ENCODE data around the gene B4GALNT3.
A peak's percentile ranks its signal among the peaks of the same experiment; 100 is the strongest.
"Not testable (repeated sequence)": the region's sequence is repeated elsewhere in the genome, so short reads cannot be mapped to it uniquely, and the experiment has no call there.

The B4GALNT3 gene

DNA sequence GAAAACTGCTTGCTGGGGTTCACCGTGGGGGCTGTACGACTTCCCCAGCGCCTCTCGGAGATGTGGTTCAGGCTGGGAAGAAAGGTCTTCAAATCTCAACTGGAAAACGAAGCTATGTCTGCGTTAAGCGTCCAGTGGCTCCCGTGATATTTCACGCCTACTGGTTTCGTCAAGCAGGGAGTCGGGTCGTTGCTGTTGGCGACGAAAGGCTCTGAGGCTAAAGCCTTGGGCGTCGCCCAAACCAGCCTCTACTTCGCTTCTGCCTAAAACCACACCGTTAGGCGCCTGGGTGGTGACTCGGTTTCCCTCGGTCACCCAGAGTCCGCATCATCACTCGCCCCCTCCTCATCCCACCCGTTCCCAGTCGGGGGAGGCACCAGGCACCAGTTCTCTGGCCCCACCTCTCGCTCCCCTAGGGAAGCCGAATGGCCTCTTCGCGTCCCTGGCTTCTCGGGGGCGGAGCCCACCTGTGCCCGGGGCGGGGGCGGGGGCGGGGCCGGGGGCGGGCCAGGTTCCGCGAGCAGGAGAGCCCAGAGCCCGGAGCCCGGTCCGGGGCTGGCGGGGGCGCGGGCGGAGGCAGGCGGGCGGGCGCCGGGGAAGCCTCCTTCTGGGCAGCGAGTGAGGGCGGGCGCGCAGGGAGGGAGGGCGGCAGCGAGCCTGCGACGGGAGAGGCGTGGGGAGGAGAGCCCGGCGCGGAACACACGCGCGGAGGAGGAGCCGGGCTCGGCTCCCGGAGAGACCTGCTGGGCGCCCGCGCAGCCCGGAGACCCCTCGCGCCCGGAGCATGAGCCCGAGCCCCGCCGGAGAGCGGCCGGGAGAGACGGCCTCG lies at the start of gene B4GALNT3:
Gene B4GALNT3 (plus strand): TSS at position 510 of the 829 bp plus-strand sequence. CDS start 438 bp downstream, outside the sequence.
- peak; percentile 83 for DNase-seq (ENCODE audit: low spot score)

DNA sequence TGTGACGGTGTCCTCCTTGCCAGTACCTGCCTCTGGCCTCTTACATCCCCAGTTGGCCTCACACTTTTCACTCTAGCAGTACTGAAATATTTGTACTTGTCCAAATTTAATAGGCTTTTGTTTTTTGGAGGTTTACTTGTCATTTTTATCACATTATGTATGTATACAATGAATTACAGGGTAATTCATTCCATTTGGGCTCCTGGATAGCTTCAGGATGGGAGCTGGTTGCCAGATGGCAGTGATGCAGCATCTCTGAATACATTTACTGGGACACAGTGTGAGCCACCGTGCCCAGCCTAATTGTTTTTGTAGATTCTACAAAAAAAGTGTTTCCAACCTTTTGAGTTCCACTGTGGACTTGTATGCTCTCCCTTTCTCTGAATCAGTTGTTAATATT lies 44.9 kb upstream of the B4GALNT3 start:
- no peak for DNase-seq (ENCODE audit: low spot score)

DNA sequence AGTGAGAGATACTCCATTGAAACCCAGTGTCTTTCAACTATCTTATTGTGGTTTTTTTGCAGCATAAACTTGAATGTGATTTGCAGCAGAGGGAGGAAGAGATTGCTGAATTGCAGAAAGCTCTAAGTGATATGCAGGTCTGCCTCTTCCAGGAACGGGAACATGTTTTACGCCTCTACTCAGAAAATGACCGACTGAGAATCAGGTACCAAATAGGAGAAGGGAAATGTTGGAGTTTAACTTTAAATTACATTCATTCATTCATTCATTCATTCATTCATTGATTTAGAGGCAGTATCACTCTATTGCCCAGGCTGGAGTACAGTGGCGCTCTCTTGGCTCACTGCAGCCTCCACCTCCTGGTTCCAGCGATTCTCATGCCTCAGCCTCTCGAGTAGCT lies 41.3 kb upstream of the B4GALNT3 start:
- no peak for DNase-seq (ENCODE audit: low spot score)

DNA sequence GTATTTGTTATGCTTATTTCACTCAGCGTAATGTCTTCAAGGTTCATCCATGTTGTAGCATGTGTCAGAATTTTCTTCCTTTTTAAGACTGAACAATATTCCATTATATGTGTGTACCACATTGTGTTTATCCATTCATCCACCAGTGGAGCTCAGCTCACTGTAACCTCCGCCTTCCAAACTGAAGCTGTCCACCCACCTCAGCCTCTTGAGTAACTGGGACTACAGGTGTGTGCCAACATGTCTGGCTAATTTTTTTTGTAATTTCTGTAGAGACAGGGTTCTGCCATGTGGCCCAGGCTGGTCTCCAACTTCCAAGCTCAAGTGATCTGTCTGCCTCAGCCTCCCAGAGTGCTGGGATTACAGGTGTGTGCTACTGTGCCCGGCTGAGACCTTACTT lies 37.2 kb upstream of the B4GALNT3 start:
- no peak for DNase-seq (ENCODE audit: low spot score)

DNA sequence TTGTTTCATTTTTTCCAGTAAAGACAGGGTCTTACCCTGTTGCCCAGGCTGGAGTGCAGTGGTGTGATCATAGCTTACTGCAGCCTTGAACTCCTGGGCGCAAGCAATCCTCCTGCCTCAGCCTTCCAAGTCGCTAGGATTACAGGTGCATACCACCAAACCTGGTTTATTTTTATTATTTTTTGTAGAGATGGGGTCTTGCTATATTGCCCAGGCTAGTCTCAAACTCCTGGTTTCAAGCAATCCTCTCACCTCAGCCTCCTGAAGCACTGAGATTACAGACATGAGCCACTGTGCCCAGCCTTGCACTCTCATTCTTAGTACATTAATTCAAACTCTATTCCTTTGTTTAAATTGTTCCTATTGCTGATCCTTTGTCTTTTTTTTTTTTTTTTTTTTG lies 24.0 kb upstream of the B4GALNT3 start:
- not testable (repeated sequence) for DNase-seq (ENCODE audit: low spot score)

DNA sequence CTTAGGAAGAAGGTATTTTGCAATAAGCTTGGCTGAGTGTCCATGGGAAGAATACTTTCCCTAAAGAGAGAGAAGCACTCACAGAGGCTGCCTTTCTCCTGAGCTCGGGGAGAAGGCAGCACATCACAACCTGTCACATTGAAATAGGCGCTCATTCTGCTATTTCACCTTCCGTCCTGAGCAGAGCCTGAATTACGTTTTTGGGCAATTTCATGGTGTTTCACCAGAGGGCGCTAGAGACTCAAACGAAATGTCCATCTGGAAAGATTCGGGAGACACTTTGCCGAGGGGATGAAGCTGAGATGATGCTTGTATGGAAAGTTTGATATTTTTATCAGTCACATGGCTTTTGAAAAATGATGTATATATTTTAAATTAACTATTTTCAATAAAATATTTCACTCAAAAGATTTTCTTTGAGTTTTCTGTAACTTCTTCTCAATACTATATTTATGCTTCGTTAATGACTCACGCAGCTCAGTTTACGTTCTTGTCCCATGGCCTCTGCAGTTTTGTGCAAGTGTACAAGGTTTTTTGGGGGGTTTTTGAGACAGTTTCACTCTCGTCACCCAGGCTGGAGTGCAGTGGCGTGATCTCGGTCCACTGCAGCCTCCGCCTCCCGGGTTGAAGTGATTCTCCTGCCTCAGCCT lies 17.4 kb upstream of the B4GALNT3 start:
- peak; percentile 26 for DNase-seq (ENCODE audit: low spot score)

DNA sequence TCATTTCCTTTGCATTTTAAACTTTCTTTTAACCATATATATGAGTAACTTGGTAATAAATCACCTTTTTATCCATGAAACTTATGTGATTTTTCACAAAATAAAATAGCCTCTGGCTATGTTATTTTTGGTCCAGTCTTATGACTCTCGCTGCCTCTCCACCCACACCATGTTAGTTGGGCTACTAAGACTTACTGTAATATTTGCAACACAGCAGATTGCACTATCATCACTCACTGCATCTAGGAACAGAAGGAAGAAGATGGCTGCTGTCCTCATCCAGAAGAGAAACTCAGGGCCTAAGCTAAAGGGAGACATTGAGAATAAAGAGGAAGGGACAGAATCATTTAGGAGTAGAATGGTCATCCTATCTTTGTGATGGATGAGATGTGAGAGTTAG lies 12.6 kb upstream of the B4GALNT3 start:
- no peak for DNase-seq (ENCODE audit: low spot score)

DNA sequence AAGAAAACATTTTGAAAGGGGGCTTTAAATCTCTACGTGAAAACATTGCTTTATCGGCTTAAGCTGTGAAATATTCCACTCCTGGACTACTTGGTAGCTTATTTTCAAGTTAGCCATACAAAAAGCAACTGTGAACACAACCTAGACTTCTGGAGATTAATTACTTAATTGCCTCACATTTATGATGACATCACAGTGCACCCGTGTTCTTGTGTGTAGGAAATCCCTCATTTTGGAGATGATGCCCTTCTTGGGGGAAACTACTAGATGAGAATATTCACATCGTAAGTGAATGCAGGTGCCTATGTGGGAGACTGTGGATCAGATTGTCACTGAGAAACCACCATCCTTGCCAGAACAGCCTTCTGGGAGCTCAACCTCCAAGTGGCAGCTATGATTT lies 10.5 kb upstream of the B4GALNT3 start:
- DNase-seq (ENCODE audit: low spot score) = no peak

DNA sequence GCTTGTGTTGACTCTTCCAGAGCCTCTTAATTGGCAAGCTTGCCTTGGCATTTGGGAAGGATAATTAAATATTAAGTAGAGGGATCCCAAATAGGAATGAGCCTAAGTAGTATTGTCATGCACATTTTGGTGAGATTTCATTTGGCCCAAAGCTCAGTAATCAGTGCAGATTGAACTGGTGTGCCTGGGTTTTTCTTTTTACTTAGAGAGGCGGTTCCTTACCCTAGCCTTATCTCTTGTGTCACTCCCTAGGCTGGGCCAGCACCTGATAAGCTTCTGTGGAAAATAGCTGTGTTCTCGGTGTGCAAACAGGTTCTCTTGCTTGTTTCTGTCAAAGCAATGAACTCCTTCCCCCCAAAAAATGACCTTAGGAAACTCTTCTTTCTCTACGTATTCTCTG lies 9.3 kb upstream of the B4GALNT3 start:
- no peak for DNase-seq (ENCODE audit: low spot score)

DNA sequence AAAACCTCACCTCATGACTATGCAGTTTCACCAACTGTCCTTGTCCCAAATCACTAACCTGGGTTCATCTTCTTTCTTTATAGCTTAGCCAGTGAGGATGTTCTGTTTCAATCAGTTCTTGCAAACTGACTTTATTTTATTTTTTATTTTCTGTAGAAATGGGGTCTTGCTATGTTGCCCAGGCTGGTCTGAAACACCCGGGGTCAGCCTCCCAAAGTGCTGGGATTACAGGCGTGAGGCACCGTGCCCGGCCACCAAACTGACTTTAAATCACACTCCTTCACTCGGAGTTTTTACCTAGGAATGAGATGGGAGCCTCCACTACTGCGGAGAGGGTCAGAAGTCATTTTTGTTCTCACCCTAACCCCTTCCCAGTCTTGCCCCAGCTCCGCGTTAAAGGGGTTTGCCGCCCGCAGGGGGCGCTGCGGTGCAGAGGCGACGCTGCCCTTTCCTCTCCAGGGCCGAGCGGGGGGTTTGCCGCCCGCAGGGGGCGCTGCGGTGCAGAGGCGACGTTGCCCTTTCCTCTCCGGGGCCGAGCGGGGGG lies 7.0 kb upstream of the B4GALNT3 start:
- peak; percentile 67 for DNase-seq (ENCODE audit: low spot score)

DNA sequence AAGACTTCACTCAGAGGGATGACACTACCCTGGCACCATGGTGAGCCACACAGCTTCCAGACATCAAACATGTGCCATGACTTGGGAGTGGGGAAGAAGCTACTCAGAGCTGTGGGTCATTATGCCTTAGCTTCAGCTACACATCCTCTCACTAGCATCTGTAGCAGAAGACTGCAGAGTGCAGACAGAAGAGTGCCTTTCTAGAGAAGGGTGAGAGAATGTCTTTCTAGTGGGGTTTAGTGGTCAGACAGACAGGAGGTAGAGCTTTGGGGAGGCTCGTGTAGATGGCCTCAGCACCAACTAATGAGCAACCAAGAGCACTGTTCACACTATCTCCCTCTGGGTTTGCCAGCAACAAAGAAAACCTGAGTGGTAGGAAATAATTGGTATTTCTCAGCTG lies 4.9 kb upstream of the B4GALNT3 start:
- DNase-seq (ENCODE audit: low spot score) = no peak

DNA sequence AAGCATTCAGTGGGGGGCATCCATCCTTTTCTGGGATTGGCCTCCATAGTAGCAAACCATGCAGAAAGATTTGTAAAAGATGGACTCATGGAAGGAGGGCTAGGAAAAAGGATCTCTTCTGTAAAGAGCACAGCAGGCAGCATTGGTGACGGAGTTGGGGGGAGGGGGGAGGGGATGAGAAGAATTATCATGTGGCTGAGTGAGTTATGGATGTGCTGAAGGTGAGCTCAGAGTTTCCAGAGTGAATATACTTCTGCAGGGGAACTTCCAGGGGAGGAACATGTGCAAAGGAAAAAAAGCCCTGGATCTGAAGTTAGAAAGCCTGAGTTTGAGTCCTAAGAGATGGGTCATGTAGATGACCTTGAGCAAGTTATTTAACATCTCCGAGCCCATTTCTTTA lies 3.9 kb upstream of the B4GALNT3 start:
- DNase-seq (ENCODE audit: low spot score) = no peak

DNA sequence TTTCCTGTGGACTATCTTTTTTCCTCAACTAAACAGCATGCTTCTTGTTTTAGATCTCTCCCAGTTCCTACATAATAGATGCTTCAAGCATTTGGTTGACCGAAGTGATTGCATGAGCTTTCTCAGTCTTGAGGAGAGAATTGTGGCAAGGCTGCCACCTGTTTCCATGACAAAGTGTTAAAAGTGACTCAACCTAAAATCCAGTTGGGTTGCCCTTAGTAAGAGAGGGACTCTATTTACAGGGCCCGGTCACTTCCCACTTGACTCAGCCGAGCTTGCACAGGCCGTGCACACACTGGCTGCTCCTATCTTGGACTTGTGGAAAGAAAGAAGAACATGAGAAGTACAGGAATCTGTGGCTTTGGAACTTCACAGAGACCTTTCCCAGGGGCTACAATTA lies 2.1 kb upstream of the B4GALNT3 start:
- DNase-seq (ENCODE audit: low spot score) = no peak

DNA sequence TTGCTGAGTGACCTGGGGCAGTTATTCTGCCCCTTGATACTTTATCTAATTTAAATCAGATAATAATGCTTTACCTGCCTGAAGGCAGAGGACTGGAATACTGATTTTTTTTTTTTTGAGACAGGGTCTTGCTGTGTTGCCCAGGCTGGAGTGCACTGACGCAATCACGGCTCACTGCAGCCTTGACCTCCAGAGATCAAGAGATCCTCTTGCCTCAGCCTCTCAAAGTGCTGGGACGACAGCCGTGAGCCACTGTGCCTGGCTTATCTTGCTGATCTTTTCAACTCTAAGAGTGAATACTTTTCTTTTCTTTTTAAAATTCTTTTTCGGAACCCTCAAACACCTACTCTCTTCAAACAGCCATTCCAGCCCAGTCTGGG lies 699 bp upstream of the B4GALNT3 start:
- no peak for DNase-seq (ENCODE audit: low spot score)

DNA sequence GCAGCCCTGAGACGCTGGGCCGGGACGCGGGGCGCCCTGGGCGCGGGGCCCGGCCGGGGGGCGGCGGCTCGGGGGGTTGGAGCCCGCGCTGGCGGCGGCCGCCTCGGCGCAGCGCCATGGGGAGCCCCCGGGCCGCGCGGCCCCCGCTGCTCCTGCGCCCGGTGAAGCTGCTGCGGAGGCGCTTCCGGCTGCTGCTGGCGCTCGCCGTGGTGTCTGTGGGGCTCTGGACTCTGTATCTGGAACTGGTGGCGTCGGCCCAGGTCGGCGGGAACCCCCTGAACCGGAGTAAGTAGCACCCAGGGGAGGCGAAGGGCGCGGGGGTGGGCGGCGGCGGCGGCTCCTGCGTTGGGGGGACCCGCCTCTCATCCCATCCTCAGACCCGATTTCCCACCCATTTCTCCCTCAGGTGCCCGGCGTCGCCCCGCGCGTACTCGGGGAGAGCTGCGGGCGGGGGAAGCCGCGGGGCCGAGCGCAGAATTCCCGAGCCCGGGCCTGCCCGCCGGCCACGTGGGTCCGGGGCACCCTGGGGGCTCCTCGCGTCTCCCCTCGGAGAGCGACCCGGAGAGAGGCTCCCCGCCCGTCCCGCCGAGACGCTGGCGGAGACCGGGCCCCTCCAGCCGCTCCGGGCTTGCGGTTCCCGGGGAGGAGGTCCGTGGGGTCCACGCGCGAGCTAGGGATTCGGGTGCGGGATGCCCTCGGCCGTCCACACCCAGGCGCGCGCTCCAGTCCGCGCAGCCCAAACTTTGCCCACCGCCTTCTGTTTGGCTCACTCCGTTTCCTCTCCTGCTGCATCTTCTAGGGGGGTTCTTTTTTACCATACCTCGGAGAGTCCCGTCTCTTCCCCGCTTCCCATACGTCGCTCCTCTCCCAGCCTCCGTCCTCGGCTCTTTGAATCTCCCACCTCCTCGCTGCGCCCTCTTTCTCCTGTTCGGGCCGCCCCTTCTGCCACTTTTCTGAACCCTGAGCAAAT lies 807 bp downstream of the B4GALNT3 start:
- peak; percentile 63 for DNase-seq (ENCODE audit: low spot score)

DNA sequence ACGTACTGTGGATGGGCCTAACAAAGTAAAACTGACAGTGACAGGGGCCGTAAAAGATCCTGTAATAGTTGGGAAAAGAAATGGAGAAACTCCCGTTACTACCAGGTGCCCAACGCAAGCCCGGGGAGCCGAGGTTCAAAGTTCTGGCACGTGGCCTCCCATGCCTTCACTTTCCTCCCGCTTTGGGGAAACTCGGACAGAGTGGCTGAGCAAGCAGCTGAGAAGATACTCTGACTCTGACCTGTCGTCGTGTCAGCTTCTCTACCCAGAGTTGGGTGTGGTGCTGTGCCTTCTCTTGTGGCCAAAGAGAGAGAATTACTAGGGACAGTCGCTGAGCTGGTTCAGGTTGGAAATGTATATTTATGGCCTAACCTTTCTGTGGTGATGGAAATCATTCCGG lies 1.7 kb downstream of the B4GALNT3 start:
- DNase-seq (ENCODE audit: low spot score) = no peak

DNA sequence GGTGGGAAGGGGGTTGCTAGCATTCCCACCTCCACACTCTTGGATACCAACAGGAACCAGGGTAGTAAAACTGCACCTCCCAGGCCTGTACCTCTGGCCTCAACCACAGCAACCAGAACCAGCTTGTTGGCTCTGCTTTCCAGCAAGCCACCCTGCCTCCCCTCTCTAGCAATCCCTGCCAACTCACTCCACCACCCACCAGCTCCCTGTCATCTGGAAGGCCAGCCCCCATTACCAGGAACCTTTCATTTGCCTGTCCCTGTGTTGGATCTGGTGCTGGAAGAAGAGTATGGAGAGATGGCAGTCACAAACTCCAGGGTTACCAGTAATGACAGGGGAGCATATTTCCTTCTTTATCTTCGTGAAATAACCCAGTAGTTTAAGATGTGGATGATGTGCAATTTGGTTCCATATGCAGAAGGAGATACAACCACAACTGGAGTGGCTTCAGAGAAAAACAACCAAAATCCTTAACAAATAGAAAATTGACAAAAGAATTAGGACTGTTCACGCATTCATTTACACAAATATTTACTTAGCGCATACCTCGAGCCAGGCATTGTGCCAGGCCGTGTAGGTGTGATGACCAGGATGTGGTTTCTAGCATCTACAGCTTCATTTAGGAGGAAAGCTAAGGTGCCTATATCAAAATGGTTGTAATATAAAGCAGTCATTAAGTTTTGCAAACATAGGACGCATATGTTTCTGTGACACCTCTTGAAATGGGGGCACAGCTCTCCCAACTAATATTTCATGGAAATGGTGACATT lies 3.4 kb downstream of the B4GALNT3 start:
- DNase-seq (ENCODE audit: low spot score) = no peak

DNA sequence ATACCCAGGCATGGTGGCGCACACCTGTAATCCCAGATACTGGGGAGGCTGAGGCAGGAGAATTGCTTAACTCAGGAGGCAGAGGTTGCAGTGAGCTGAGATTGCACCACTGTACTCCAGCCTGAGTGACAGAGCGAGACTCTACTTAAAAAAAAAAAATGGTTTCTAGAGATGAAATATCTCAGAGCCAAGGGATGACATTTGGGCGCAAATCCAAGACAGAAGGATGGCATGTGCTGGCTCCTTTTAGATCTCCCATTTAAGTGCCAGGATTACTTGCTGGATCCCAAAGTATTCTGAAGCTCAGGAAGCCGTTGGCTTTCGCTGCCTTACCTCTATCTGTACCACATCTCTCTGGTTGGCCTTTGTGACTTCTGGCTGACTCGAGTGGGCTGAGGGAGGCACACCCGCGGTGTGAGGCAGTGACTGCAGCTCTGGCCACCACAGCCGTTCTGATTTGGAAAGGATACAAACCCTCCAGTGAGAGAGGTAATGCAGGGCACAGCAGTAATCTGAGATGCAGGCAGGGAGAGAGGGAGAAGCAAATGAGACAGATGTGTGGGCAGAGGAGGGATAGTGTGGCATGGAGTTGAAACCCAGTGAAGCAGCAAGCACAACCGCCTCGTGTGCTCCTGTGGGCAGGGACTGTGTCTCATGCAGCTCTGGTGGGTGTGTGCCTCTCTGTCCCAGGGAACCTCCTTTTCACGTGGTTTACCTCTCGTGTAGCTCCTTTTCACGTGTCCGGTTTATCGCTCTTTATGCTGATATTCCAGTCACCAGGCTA lies 4.9 kb downstream of the B4GALNT3 start:
- no peak for DNase-seq (ENCODE audit: low spot score)

DNA sequence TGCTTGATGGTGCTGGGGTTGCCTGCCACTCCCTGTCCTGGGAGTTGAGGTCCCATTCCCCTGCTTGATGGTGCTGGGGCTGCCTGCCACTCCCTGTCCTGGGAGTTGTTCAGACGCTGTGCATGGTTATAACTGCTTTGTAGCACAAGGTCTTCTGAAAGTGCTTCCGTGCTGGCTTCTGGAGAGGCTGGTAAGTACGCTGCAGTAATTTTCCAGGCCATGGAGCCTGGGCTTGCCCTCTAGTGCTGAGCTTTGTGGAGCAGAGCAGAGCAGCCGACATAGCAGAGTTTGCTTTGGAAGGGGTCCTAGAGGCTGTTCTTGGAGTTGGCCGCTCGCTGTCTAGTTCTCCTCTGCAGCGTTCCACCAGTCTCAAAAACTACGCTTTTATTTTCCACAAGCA lies 6.3 kb downstream of the B4GALNT3 start:
- DNase-seq (ENCODE audit: low spot score) = no peak

DNA sequence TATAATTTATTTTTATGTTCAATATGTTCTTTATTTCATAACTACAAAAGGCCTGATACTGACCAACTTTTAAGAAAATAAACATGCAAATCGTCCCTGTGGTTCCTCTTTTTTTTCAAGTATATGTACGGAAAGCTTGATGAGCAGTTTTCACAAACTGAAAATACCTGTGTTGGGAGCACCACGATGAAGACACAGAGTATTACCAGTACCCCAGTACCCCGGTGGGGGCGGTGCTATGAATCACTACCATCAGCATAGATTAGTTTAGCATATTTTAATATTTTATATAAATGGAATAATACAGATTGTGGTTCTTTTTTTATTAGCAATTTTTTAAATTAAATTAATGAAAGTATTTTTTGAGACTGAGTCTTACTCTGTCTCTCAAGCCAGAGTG lies 7.0 kb downstream of the B4GALNT3 start:
- DNase-seq (ENCODE audit: low spot score) = no peak

DNA sequence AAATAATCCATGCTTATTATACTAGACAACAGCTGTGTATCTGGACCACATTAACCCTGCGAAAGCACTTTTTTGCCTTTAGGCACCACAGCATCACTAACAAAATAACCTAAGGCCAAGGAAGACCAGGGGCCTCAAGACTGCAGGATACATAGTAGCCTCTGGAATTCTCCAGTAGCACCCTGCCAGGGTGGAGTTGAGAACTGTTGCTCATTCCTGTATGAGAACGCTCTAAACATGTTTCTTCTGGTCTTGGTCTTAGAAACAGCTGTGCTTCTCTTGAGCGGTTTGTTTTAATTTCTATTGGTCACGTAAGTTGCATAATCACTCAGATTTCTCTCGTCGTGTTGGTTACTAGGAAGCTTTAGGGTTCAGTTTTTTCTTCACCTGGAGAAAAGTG lies 7.9 kb downstream of the B4GALNT3 start:
- DNase-seq (ENCODE audit: low spot score) = no peak

Measured in germinal center (tissue), 1 donor.